AG10803 (cell line): Measurements from ENCODE around the gene RUNX1.
A peak's percentile ranks its signal among the peaks of the same experiment; 100 is the strongest.

Source experiments
- DNase-seq: peaks from one replicate; pipeline ENCODE4 v3.0.0; 2010; ENCODE audit warnings: low read depth
- H3K4me3 ChIP-seq: 2 replicates; pipeline ENCODE4 v1.5.1; 2011; ENCODE audit warnings: mild to moderate bottlenecking, low read length, control low read depth
- CTCF ChIP-seq: conservative IDR thresholded peaks from 2 replicates; pipeline ENCODE4 v1.5.1; 2011; ENCODE audit warnings: mild to moderate bottlenecking, low read length, control low read depth, inconsistent platforms

RUNX1 gene

GRCh38 chr21:35048706-35049617, at the start of gene RUNX1:
Gene RUNX1 (minus strand): TSS chr21:35049302.
- TF ChIP-seq CTCF, result 0 out of 2 replicates have a peak, but pooled peaks have one; percentile 5
- peak; percentile 90 for DNase-seq
- peak within 1 kb of the TSS; percentile 74 for H3K4me3 ChIP-seq

GRCh38 chr21:35097525-35097924, 48.4 kb upstream of the RUNX1 start:
- TF ChIP-seq CTCF, result no peak
- no peak for DNase-seq

GRCh38 chr21:35096959-35097358, 47.9 kb upstream of the RUNX1 start:
- no peak for DNase-seq
- H3K4me3 ChIP-seq, result no peak overlapping the region
- no peak for TF ChIP-seq CTCF

More at GRCh38 chr21:35097525-35097924, 48.4 kb upstream of the RUNX1 start:
- H3K4me3 ChIP-seq, result no peak overlapping the region

- peak; percentile 73 for DNase-seq
- no peak overlapping the region for H3K4me3 ChIP-seq
- no peak for TF ChIP-seq CTCF
Observed at GRCh38 chr21:35095859-35096291, 46.8 kb upstream of the RUNX1 start.

- TF ChIP-seq CTCF, result no peak
- no peak for DNase-seq
- no peak overlapping the region for H3K4me3 ChIP-seq
Observed at GRCh38 chr21:35093514-35093913, 44.4 kb upstream of the RUNX1 start.

GRCh38 chr21:35091496-35091895, 42.4 kb upstream of the RUNX1 start:
- DNase-seq, result no peak
- no peak overlapping the region for H3K4me3 ChIP-seq
- TF ChIP-seq CTCF, result no peak

- no peak overlapping the region for H3K4me3 ChIP-seq
- TF ChIP-seq CTCF, result no peak
- no peak for DNase-seq
Observed at GRCh38 chr21:35090403-35090802, 41.3 kb upstream of the RUNX1 start.
